Right cardiac atrium (tissue), 5 donors: ENCODE data around the gene RPTOR. TPM values are rescaled to one million over a fixed set of nuclear protein-coding genes. Genes with fewer than 3 reads are reported as not detected.
"Not testable (repeated sequence)": the region's sequence is repeated elsewhere in the genome, so short reads cannot be mapped to it uniquely, and the experiment has no call there.

Experiments used
- ATAC-seq, 2 donors: fragments of 200-7000 bp; cut with Tn5 transposase; one replicate each; pipeline versions ENCODE4 v1.8.0 to v1.9.1; 2020; ENCODE audit warnings: moderate library complexity in 2 of 2, mild to moderate bottlenecking in 1 of 2
- DNase-seq, 3 donors: peaks; one replicate each; pipeline ENCODE4 v3.0.0-alpha.2; 2020
- H3K27ac ChIP-seq: one replicate; pipeline ENCODE4 v1.5.1; 2013; ENCODE audit warnings: mild to moderate bottlenecking, low read length, control low read depth, moderate library complexity
- H3K27me3 ChIP-seq: one replicate; pipeline ENCODE4 v1.6.1; 2013; ENCODE audit not compliant: control insufficient read depth, insufficient read depth
- H3K4me1 ChIP-seq: one replicate; pipeline ENCODE4 v1.6.1; 2013; ENCODE audit warnings: low read length; ENCODE audit not compliant: control insufficient read depth, insufficient read depth
- H3K4me3 ChIP-seq: one replicate; pipeline ENCODE4 v1.5.1; 2013; ENCODE audit warnings: low read length, control low read depth
- H3K9me3 ChIP-seq: one replicate; pipeline ENCODE4 v1.6.1; 2013; ENCODE audit warnings: low read length; ENCODE audit not compliant: control insufficient read depth
- WGBS: extraction: QIAGEN DNeasy Blood & Tissue Kit; methylation state at CpG from one replicate; pipeline ENCODE4 v1.1.7; 2013; 5-methylcytosine and 5-hydroxymethylcytosine counted together
- intact Hi-C, 4 donors: fragments of 100-400 bp; cut with DNase I; formaldehyde crosslinking; loops; one replicate each; pipeline versions ENCODE4 v1.11.0 to v1.14.0; 2022 to 2023
- polyA plus RNA-seq: library from polyadenylated mRNA; stranded (reverse); fragments of 200-250 nt; gene quantifications from one replicate; pipeline ENCODE4 v1.2.3, GENCODE V29; 2013
- total RNA-seq, 4 donors: library from RNA; stranded (reverse); fragmentation: NEBNext Ultra II Directional; extraction: Animal tissue kit (Norgen Biotek cat#: 25700); gene quantifications; one replicate each; pipeline ENCODE4 v1.2.1, GENCODE V29; 2021
- donor health status: healthy with polysubstance abuse.
- donor health status: DM: no; HTN: yes; CAD: no.
- donor health status: DM: no; HTN: no; CAD: no.
- donor health status: DM: no; HTN: yes; CAD: no; lungs with severe emphysema.
- donor health status: DM: yes; HTN: yes; CAD: no.

Gene RPTOR
- total and polyA plus RNA-seq, 5 donors = 15.2 to 27.0 (median 25.3) TPM

DNA sequence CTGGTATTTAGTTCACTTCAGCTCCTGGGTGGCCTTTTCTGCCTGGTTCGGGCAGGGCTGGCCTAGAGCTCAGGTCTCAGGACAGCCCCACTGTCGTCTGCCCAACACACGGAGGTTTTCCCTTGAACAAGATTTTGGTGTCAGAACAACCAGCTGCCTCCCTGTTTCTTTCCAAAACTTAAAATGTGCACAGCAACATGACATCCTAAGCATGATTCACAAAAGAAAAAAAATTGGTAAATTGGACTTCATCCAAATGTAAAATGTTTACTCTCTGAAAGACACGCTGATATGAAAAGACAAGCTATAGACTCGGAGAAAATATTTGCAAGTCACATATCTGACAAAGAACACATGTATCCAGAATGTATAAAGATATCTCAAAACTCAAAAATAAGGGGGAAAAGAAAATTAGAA lies 249.2 kb downstream of the RPTOR start:
- peaks cover 6% of the 10 kb centered on the region for H3K4me1 ChIP-seq
- no peak for ATAC-seq
- no peaks in the 10 kb centered on the region for H3K9me3 ChIP-seq
- WGBS = 78% methylated on average over 5 of the region's 5 CpGs
- H3K4me3 ChIP-seq = no peak overlapping the region
- intact Hi-C loops = no loop called here
- no peak for DNase-seq
- no peaks in the 10 kb centered on the region for H3K27me3 ChIP-seq
- no peak overlapping the region for H3K27ac ChIP-seq

DNA sequence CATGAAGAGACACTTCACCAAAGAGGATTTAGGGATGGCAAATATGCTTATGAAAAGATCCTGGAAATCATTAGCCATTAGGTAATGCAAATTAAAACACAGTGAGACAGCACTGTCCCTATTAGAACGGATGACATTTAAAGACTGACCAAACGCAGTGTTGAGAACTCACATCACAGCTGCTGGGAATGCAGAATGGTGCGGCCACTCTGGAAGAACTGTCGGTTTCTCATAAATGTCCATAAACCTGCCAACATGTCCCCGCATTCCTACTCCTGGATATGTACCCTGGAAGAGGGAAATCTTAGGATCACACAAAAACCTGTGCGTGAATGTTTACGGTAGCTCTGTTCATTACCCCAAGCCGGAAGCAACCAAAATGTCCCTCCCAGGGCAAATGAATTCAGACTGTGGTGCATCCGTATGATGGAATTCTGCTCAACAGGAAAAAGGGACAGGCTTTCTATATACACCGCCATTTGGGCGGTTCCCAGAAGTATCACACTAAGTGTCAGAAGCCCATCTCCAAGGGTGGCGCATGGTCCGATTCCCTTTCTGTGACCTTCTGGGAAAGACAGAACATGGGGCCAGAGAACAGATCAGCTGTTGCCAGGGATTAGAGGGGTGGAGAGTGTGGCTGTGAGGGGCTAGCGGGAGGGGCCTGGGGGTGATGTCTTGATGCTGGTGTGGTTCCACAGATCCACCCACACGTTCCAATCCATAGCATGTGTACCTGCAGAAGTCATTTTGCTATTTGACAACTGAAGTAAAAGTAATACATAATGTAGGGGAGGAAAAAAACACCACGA lies 249.8 kb downstream of the RPTOR start:
- no peak for ATAC-seq
- 92% methylated on average over 16 of the region's 16 CpGs for WGBS
- H3K27me3 ChIP-seq = no peaks in the 10 kb centered on the region
- H3K4me3 ChIP-seq = no peak overlapping the region
- peaks cover 2% of the 10 kb centered on the region for H3K4me1 ChIP-seq
- intact Hi-C loops = no loop called here
- no peaks in the 10 kb centered on the region for H3K9me3 ChIP-seq
- no peak overlapping the region for H3K27ac ChIP-seq
- no peak for DNase-seq

DNA sequence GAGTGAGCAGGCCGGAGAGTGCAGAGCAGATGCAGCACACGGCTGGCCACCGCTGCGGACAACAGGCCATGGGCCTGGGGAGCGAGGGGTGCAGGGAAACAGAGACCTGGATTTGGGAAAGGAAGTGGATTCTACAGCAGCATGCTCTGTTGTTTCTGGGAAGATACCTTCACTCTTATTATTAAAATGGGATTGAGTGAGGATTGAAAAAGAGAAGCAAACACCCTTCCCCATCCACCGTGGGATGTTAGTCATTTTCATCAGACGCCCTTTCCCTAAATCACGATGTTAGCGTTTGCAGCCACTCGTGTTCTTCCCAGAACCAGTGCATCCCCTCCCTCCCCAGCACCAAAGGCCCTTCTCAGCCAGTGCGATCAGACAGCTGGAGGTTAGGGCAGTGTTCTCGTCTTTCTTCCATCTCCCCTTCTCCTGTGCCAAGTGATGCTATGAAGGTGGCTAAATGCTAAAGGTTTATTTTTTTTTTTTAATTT lies 250.5 kb downstream of the RPTOR start:
- peaks cover 2% of the 10 kb centered on the region for H3K4me1 ChIP-seq
- ATAC-seq (no peak), DNase-seq (no peak)
- 80% methylated on average over 12 of the region's 12 CpGs for WGBS
- H3K9me3 ChIP-seq = no peaks in the 10 kb centered on the region
- no peaks in the 10 kb centered on the region for H3K27me3 ChIP-seq
- intact Hi-C loops = no loop called here
- no peak overlapping the region for H3K27ac ChIP-seq
- H3K4me3 ChIP-seq = no peak overlapping the region

DNA sequence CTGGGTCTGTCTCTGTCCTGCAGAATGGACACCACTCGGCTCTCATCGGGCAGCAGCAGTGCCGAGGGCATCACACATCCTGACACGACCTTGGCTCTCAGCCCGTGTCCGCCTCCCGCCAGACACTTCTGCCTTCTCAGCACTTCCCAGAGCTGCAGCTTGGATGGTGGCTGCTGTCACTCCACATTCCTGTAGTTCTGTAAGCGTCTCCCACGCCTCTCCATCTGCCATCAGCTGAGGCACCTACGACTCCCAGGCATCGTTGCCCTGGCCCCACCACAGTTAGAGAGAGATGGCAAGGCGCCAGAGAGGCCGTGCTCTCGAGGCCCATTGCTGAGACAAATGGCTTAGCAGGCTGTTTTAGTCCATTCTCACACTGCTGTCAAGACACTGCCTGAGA lies 251.1 kb downstream of the RPTOR start:
- DNase-seq = peak; percentile 70 to 90 (median 85)
- Histone ChIP-seq H3K4me1 (peaks cover 2% of the 10 kb centered on the region), H3K27me3 (no peaks in the 10 kb centered on the region), H3K27ac (no peak overlapping the region), H3K9me3 (no peaks in the 10 kb centered on the region), H3K4me3 (no peak overlapping the region)
- 43% methylated on average over 14 of the region's 14 CpGs for WGBS
- intact Hi-C loops = no loop called here
- ATAC-seq = peak; percentile 74 to 88

DNA sequence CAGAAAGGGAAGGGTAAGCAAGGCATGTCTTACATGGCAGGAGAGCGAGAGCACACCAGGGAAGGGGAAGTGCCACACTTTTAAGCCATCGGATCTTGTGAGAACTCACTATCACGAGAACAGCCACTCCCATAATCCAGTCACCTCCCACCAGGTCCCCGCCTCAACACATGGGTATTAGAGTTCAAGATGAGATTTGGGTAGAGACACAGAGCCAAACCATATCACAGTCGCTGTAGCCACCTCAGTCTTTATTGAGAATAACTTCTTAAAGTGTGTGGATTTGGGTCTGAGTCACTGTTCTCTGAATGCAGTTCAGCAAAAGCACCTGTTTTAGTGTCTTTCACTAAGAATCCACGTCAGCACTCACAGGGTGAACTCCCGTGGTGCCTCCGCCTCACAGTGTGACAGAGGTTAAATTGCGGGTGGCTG lies 251.8 kb downstream of the RPTOR start:
- ATAC-seq (no peak), DNase-seq (no peak)
- intact Hi-C loops = no loop called here
- peaks cover 2% of the 10 kb centered on the region for H3K4me1 ChIP-seq
- no peak overlapping the region for H3K27ac ChIP-seq
- no peaks in the 10 kb centered on the region for H3K27me3 ChIP-seq
- no peaks in the 10 kb centered on the region for H3K9me3 ChIP-seq
- no peak overlapping the region for H3K4me3 ChIP-seq
- WGBS = 86% methylated on average over 9 of the region's 9 CpGs

DNA sequence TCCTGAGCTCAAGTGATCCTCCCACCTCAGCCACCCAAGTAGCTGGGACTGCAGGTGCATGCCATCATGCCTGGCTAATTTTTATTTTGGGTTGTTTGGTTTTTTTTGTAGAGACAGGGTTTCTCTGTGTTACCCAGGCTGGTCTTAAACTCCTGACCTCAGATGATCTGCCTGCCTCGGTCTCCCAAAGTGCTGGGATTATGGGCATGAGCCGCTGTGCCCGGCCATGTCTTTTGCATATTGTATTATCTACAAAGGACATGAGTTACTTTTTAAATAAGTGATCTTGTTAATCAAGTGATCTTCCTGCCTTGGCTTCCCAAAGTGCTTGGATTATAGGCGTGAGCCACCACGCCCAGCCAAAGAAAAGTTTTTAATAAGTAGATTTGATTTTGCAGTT lies 252.6 kb downstream of the RPTOR start:
- intact Hi-C loops, H3K27ac ChIP-seq, H3K4me1 ChIP-seq, H3K27me3 ChIP-seq, DNase-seq, H3K4me3 ChIP-seq, H3K9me3 ChIP-seq, ATAC-seq: not testable (repeated sequence)
- WGBS = over 99% methylated on average over 5 of the region's 5 CpGs

DNA sequence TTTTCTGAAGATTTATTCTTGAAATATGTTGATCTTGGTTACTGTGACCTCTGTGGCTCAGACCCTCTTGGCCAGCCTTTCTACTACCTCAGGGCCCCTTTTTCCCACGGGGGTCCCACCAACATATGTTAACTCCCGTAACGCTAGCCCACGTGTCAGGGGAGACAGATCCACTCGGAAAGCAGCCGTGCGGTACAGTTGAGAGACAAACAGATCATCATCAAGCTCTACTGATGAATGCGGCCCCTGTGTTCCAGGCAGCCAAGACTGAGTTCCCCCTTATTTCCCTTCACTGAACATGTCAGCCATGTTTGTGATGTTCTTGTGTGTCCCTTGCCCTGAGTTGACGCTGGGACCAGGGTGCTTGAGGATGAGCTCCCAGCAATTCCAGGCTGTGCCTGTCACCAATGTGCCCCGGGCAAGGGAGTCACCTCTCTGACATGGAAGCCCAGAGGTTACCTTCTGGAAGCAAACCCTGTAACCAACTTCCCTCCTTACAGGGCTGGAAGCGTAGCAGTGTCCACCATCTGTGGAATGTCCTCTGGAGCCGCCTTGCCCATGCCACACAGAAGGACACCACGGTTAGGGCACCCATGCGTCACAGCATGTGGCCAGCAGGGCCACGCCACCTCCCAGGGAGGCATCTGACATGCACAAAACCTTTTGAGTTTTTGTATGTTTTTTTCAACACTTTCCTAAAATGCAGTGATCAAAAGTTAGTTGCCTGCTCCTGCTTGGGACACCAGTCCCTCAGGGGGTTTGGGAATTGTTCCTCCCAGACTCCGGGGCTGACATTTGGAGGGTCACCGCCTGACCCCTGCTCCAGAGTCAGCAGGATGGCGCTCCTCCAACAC lies 253.3 kb downstream of the RPTOR start:
- WGBS = 95% methylated on average over 18 of the region's 18 CpGs
- no peak for ATAC-seq

DNA sequence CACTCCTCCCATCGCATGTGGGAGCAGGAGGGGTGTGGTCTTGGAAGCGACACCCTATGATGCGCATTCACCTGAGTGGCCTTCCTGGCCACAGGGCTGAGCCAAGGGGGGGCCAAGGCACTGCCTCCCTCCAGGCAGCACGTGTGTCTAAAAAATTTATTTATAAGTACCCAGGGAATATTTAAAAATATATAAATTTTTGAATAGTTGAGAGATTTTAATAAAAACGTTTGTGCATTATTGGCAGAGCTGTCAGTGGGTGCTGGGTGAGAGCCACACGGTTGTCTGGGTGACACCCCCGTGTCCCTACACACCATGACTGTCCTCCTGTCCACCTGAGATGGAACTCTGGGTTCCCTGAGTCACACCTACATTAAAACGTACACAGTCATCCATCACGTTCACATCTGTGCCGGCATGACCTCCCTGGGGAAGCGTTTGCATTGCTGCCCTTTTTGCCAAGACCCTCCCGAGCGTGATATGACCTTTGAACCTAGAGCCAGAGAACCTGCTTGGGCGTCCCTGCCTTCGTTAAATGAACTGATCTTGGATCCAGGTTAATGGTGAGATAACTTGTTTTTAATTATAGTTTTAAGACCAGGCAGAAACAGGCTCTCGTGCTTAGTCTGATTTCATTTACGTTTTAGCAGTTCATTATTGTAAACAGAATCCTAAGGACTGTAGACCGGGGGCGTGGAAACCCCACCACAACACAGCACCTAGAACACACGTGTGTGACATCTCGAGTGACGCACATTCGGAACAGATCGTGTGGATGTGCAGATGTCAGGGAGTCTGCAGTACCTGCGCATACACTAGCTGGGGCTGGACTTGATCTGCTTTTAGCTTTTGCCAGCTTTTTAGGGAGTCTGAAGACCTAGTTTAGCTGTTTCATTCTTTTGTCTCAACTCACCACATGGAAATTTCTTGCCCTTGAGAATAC lies 254.2 kb downstream of the RPTOR start:
- H3K27me3 ChIP-seq = no peaks in the 10 kb centered on the region
- H3K27ac ChIP-seq = no peak overlapping the region
- intact Hi-C loops = no loop called here
- no peaks in the 10 kb centered on the region for H3K9me3 ChIP-seq
- H3K4me1 ChIP-seq = peaks cover 2% of the 10 kb centered on the region
- H3K4me3 ChIP-seq = no peak overlapping the region
- DNase-seq = no peak
- 93% methylated on average over 25 of the region's 25 CpGs for WGBS
- no peak for ATAC-seq

More for the DNA sequence above, 253.3 kb downstream of the RPTOR start:
- Histone ChIP-seq H3K27ac (no peak overlapping the region), H3K4me3 (no peak overlapping the region), H3K27me3 (no peaks in the 10 kb centered on the region), H3K9me3 (no peaks in the 10 kb centered on the region), H3K4me1 (peaks cover 2% of the 10 kb centered on the region)
- intact Hi-C loops = no loop called here
- no peak for DNase-seq

DNA sequence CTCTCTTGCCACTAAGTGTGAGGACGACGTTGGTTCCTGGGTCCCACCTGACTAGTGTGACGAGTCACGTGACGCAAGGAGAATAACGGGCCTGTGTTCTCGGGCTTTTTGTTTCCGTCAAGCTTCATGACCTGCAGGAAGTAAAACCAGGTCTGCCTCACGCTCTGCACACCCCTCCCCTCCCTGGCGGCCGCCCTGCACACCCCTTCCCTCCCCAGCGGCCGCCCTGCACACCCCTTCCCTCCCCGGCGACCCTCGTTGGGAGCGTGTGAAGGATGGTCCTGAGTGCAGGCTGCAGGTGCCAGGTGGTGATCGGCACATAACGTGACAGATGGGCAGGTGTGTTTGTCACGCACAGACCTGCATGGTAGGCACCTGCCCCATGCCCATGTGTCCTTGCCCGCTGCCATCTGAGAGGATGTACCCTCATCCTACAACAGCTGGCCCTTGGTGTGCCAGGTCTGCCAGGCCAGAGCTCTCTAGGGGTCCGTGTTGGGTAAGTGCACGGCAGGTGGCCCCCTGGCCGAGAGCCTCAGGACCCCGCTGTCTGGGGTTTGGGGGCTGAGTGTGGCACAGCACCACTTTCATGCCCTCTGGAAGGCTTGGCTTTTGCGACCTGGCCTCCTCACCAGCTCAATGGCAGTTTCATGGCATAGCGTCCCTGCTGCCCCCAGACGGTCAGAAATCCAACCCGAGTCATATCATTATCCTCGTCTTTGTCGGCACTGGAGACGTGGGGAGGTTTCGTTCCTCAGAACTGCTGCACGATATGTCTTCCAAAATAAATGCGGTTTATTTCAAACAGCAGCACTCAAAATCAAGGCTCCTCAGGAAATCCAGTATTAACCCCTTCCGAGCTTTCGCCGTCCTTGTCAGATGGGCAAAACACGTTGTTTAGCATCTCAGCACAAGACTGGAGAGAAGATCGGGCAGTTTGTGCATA lies 255.2 kb downstream of the RPTOR start:
- intact Hi-C loops = no loop called here
- DNase-seq = no peak
- WGBS = 90% methylated on average over 40 of the region's 40 CpGs

More for the DNA sequence above, 255.2 kb downstream of the RPTOR start:
- Histone ChIP-seq H3K27ac (no peak overlapping the region), H3K27me3 (no peaks in the 10 kb centered on the region), H3K4me1 (peaks cover 2% of the 10 kb centered on the region), H3K4me3 (no peak overlapping the region), H3K9me3 (no peaks in the 10 kb centered on the region)
- no peak for ATAC-seq
